Liver (tissue), 9 donors: ENCODE measurements around the gene ECSCR. TPM values are rescaled to one million over a fixed set of nuclear protein-coding genes. Genes with fewer than 3 reads are reported as not detected.

ENCODE experiments used
- DNase-seq: peaks from one replicate; pipeline ENCODE4 v3.0.0-alpha.2; 2017; ENCODE audit warnings: low spot score
- H3K27ac ChIP-seq, 2 donors: one replicate each; pipeline ENCODE4 v1.7.0; 2013; ENCODE audit warnings: inconsistent platforms in 2 of 2, low read length in 2 of 2, control low read depth in 1 of 2, low read depth in 1 of 2, mild to moderate bottlenecking in 1 of 2
- H3K27me3 ChIP-seq, 4 donors: one replicate each; pipeline versions ENCODE4 v1.6.1 to v1.7.0; 2013; ENCODE audit warnings: low read length in 3 of 4, inconsistent platforms in 1 of 4, mild to moderate bottlenecking in 1 of 4, moderate library complexity in 1 of 4; ENCODE audit not compliant: control insufficient read depth in 4 of 4, insufficient read depth in 4 of 4
- H3K36me3 ChIP-seq, 4 donors: one replicate each; pipeline versions ENCODE4 v1.6.1 to v1.7.0; 2013; ENCODE audit warnings: low read length in 3 of 4, mild to moderate bottlenecking in 3 of 4, low read depth in 1 of 4, moderate library complexity in 1 of 4; ENCODE audit not compliant: control insufficient read depth in 4 of 4, insufficient read depth in 3 of 4
- H3K4me1 ChIP-seq, 4 donors: one replicate each; pipeline versions ENCODE4 v1.6.1 to v1.7.0; 2013; ENCODE audit warnings: low read length in 3 of 4, mild to moderate bottlenecking in 3 of 4, moderate library complexity in 1 of 4; ENCODE audit not compliant: control insufficient read depth in 4 of 4, insufficient read depth in 4 of 4
- H3K4me3 ChIP-seq, 3 donors: one replicate each; pipeline versions ENCODE4 v1.6.1 to v1.7.0; 2013; ENCODE audit warnings: low read length in 3 of 3, control low read depth in 1 of 3, low read depth in 1 of 3, mild to moderate bottlenecking in 1 of 3
- H3K9ac ChIP-seq, 2 donors: one replicate each; pipeline ENCODE4 v1.7.0; 2013; ENCODE audit warnings: low read length in 2 of 2, mild to moderate bottlenecking in 2 of 2, moderate library complexity in 2 of 2, control low read depth in 1 of 2, low read depth in 1 of 2
- H3K9me3 ChIP-seq, 4 donors: one replicate each; pipeline versions ENCODE4 v1.6.1 to v1.7.0; 2013; ENCODE audit warnings: low read length in 3 of 4; ENCODE audit not compliant: control insufficient read depth in 4 of 4
- ATF3 ChIP-seq: IDR thresholded peaks from 2 replicates; pipeline ENCODE4 v1.6.1; 2016; ENCODE audit warnings: antibody characterized with exemption
- CTCF ChIP-seq: fragments of 150-350 bp; IDR thresholded peaks from 2 replicates; pipeline ENCODE4 v1.5.1; 2017; ENCODE audit warnings: improper control_type of control experiment, low read depth, low read length; ENCODE audit not compliant: missing input control
- EGR1 ChIP-seq, 2 donors: IDR thresholded peaks; 2 replicates each; pipeline ENCODE4 v1.6.1; 2016 to 2018; ENCODE audit warnings: antibody characterized with exemption in 2 of 2, low read depth in 2 of 2
- FOXA1 ChIP-seq: IDR thresholded peaks from 2 replicates; pipeline ENCODE4 v1.6.1; 2016; ENCODE audit warnings: antibody characterized with exemption
- FOXA2 ChIP-seq: IDR thresholded peaks from 2 replicates; pipeline ENCODE4 v1.6.1; 2016; ENCODE audit warnings: antibody characterized with exemption
- GABPA ChIP-seq, 2 donors: IDR thresholded peaks in 1 of 2; conservative IDR thresholded peaks in 1 of 2; 2 replicates each; pipeline ENCODE4 v1.6.1; 2016; ENCODE audit warnings: antibody characterized with exemption in 2 of 2, mild to moderate bottlenecking in 1 of 2, moderate library complexity in 1 of 2
- HNF4A ChIP-seq, 2 donors: conservative IDR thresholded peaks; 2 replicates each; pipeline ENCODE4 v1.6.1; 2016; ENCODE audit warnings: antibody characterized with exemption in 2 of 2, mild to moderate bottlenecking in 2 of 2
- JUND ChIP-seq, 2 donors: IDR thresholded peaks; 2 replicates each; pipeline ENCODE4 v1.6.1; 2016; ENCODE audit warnings: antibody characterized with exemption in 2 of 2
- NR2F2 ChIP-seq: IDR thresholded peaks from 2 replicates; pipeline ENCODE4 v1.6.1; 2016; ENCODE audit warnings: antibody characterized with exemption
- RAD21 ChIP-seq, 2 donors: IDR thresholded peaks; 2 replicates each; pipeline ENCODE4 v1.6.1; 2016; ENCODE audit warnings: antibody characterized with exemption in 2 of 2, mild to moderate bottlenecking in 2 of 2
- REST ChIP-seq: IDR thresholded peaks from 2 replicates; pipeline ENCODE4 v1.6.1; 2016; ENCODE audit warnings: antibody characterized with exemption, mild to moderate bottlenecking
- RXRA ChIP-seq, 2 donors: IDR thresholded peaks; 2 replicates each; pipeline ENCODE4 v1.6.1; 2017 to 2018; ENCODE audit warnings: antibody characterized with exemption in 2 of 2, mild to moderate bottlenecking in 1 of 2
- SP1 ChIP-seq: IDR thresholded peaks from 2 replicates; pipeline ENCODE4 v1.6.1; 2018; ENCODE audit warnings: antibody characterized with exemption, mild to moderate bottlenecking
- YY1 ChIP-seq: IDR thresholded peaks from 2 replicates; pipeline ENCODE4 v1.6.1; 2016; ENCODE audit warnings: antibody characterized with exemption, mild to moderate bottlenecking
- ZBTB33 ChIP-seq: IDR thresholded peaks from 2 replicates; pipeline ENCODE4 v1.6.1; 2016; ENCODE audit warnings: antibody characterized with exemption
- WGBS: extraction: QIAGEN DNeasy Blood & Tissue Kit; methylation state at CpG from one replicate; pipeline ENCODE4 v1.1.7; 2013; 5-methylcytosine and 5-hydroxymethylcytosine counted together
- polyA plus RNA-seq, 2 donors: library from polyadenylated mRNA; stranded (reverse) in 1 of 2; unstranded in 1 of 2; fragments of 200-250 nt in 1 of 2; fragments of >200 nt in 1 of 2; fragmentation: Nextera tagmentation in 1 of 2; extraction: Ambion mirVana in 1 of 2; gene quantifications; one replicate each; pipeline versions ENCODE4 v1.2.1 to v1.2.3, GENCODE V29; 2013 to 2015
- total RNA-seq, 2 donors: library from RNA; depleted of rRNA; stranded (reverse); fragments of >200 nt; gene quantifications; one replicate each; pipeline ENCODE4 v1.2.3, GENCODE V29; 2014
- donor health status: healthy.
- donor health status: healthy.
- donor health status: healthy.
- donor health status: healthy.
- donor health status: healthy.

The ECSCR gene
- total and polyA plus RNA-seq, 4 donors, result 3.2 to 4.9 (median 3.5) TPM

GRCh38 chr5:139413963-139414362, 48.6 kb downstream of the ECSCR start:
- Histone ChIP-seq H3K27me3 (no peaks in the 10 kb centered on the region), H3K9me3 (no peaks in the 10 kb centered on the region), H3K36me3 (no peaks in the 10 kb centered on the region), H3K4me3 (no peak overlapping the region), H3K27ac (no peak overlapping the region), H3K9ac (no peak overlapping the region), H3K4me1 (peaks cover 0 to 3% (median 0%) of the 10 kb centered on the region in 4 donors)
- DNase-seq, result no peak
- no peak for TF ChIP-seq RAD21 (IDR thresholded peaks at IDR 0.05)
- TF ChIP-seq SP1, result no peak
- TF ChIP-seq ZBTB33, result no peak
- TF ChIP-seq JUND (IDR thresholded peaks at IDR 0.05), result no peak
- TF ChIP-seq GABPA (IDR thresholded peaks at IDR 0.05 in 1 of 2, conservative IDR thresholded peaks at IDR 0.05 in 1 of 2), result no peak
- no peak for TF ChIP-seq ATF3
- TF ChIP-seq REST, result no peak
- TF ChIP-seq CTCF, result no peak
- no peak for TF ChIP-seq RXRA (IDR thresholded peaks at IDR 0.05)
- TF ChIP-seq FOXA2, result no peak
- no peak for TF ChIP-seq FOXA1
- no peak for TF ChIP-seq YY1
- no peak for TF ChIP-seq NR2F2
- 89% methylated on average over 6 of the region's 6 CpGs for WGBS

- H3K4me1 ChIP-seq, result peaks cover 0 to 3% (median 0%) of the 10 kb centered on the region in 4 donors
These were observed 49.4 kb downstream of the ECSCR start for GRCh38 chr5:139413153-139413552.

More at GRCh38 chr5:139413153-139413552, 49.4 kb downstream of the ECSCR start:
- Histone ChIP-seq H3K4me3 (no peak overlapping the region), H3K27ac (no peak overlapping the region), H3K9ac (no peak overlapping the region), H3K27me3 (no peaks in the 10 kb centered on the region), H3K9me3 (no peaks in the 10 kb centered on the region), H3K36me3 (no peaks in the 10 kb centered on the region)
- TF ChIP-seq GABPA (IDR thresholded peaks at IDR 0.05 in 1 of 2, conservative IDR thresholded peaks at IDR 0.05 in 1 of 2) (no peak), YY1 (no peak), REST (no peak), ZBTB33 (no peak), EGR1 (IDR thresholded peaks at IDR 0.05; ENCODE audit: low read depth in 2 of 2) (no peak), HNF4A (conservative IDR thresholded peaks at IDR 0.05) (no peak), RXRA (IDR thresholded peaks at IDR 0.05) (peak; percentile 60 to 76)
- DNase-seq, result no peak
- 90% methylated on average over 6 of the region's 6 CpGs for WGBS
